Dermis microvascular lymphatic vessel endothelial cell (primary cell): ENCODE results near the gene IZUMO1. TPM values are rescaled to one million over a fixed set of nuclear protein-coding genes. Genes with fewer than 3 reads are reported as not detected.
"Not testable (repeated sequence)": the region's sequence is repeated elsewhere in the genome, so short reads cannot be mapped to it uniquely, and the experiment has no call there.

Experiments
- DNase-seq, 2 donors: peaks; one replicate each; pipeline versions ENCODE4 v3.0.0 to v3.0.0-alpha.2; 2010; ENCODE audit warnings: low read depth in 2 of 2
- total RNA-seq: library from RNA; depleted of rRNA; stranded (reverse); fragments of >200 nt; gene quantifications from 2 replicates; pipeline ENCODE4 v1.2.1, GENCODE V29; 2014

Gene IZUMO1
- total RNA-seq, 1 donor from 2014 or later, result 0.26 TPM

GRCh38 chr19:48738557-48739403 lies 7.9 kb downstream of the IZUMO1 start:
- peak; percentile 81 to 96 for DNase-seq

GRCh38 chr19:48737360-48737998 lies 9.2 kb downstream of the IZUMO1 start:
- DNase-seq, result peak in 1 of 2 donors; percentile 23

DNA sequence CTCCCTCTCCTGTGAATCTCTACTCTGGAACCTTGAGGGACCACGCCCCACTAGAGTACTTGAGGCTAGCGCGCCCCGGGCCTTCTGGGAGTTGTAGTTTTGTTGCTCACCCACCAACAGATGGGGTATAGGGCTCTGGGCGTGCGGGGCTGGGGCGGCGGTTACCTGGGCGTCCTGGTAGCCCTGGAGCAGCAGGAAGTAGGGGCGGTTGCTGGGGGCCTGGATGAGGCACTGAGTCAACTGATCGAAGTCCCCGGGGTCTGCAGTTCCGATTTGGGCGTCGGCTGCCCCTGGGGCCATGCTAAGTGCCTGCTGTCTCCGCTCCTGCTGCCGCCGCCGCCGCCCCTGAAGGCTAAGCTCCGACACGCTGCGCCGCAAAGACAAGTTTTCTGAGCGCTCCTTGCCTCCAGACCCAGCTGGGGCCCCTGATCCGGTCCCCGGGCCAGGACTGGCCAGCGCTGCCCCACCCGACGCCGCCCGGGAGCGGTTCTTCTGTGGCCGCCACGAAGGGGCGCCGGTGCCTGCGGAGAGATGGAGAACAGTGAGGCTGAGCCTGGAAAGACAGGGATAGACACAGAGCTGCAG lies 11.6 kb downstream of the IZUMO1 start:
- no peak for DNase-seq

- no peak for DNase-seq
These were observed 12.1 kb downstream of the IZUMO1 start for GRCh38 chr19:48734625-48735024.

DNA sequence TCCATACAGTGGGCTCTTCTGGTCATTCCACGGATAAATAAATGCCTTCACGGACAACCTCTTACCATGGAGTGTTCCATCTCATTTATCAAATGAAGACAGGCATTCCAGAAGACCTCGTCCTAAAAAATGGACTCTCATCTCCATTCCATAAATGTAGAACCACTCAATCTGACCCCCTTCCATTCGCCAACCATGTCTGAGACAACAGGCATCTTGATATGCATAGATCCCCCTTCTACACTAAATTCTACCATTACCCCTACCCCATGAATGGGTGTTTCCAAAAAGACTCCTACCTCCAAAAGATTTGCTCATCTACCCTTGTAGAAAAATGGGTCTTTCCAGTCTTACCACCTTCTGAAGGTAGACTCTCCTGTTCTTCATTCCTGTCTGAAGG lies 15.3 kb downstream of the IZUMO1 start:
- DNase-seq, result no peak

- no peak for DNase-seq
These were observed 17.6 kb downstream of the IZUMO1 start for GRCh38 chr19:48728911-48729664.

DNA sequence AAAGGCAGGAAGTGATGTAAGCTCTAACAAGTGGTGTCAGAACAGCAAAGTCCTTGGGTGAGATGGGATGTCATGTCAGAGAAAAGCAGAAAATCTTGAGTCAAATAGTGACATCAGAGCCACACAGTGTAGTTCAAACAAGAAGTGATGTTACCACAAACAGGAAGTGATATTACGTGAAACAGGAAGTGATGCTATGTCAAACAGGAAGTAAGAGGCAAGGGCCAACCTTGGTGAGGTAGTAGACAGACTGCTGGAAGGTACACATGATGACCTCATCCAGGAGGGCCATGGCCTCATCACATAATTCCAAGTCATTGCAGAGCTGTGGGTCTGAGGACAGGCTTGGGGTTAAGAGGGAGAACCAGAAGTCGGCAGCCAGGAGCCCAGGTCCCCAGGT lies 20.2 kb downstream of the IZUMO1 start:
- peak; percentile 49 to 56 for DNase-seq

- DNase-seq, result peak; percentile 74 to 97
These were observed 21.6 kb downstream of the IZUMO1 start for GRCh38 chr19:48724796-48725753.

DNA sequence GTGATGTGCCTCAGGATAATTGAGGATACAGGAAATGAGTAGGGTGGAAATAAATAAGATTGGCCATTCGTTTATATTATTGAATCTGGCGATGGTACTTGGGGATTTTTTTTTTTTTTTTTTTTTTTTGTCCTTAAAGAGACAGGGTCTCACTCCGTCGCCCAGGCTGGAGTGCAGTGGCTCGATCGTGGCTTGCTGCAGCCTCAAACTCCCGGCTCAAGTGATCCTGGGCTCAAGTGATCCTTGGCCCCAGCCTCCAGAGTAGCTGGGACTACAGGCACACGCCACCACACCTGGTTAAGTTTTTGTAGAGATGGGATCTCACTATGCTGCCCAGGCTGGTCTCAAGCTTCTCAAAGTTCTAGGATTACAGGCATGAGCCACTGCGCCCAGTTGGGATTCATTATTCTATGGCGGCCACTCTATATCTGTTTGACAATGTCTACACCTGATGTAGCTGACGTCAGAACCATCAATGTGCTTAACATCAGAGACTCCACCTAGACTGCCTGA lies 24.5 kb downstream of the IZUMO1 start:
- no peak for DNase-seq

GRCh38 chr19:48720613-48721296 lies 26.0 kb downstream of the IZUMO1 start:
- DNase-seq, result no peak

GRCh38 chr19:48720251-48720612 lies 26.5 kb downstream of the IZUMO1 start:
- DNase-seq, result no peak

GRCh38 chr19:48719263-48720171 lies 27.2 kb downstream of the IZUMO1 start, which contains the start of gene MAMSTR:
MAMSTR (minus strand) TSS chr19:48719725; CDS start chr19:48719031, 694 bp downstream.
- DNase-seq, result no peak

- no peak for DNase-seq
These were observed 27.9 kb downstream of the IZUMO1 start for GRCh38 chr19:48718711-48719231.

- DNase-seq, result not testable (repeated sequence)
These were observed 28.6 kb downstream of the IZUMO1 start for GRCh38 chr19:48718106-48718505.

- peak in 1 of 2 donors; percentile 34 for DNase-seq
These were observed 30.0 kb downstream of the IZUMO1 start for GRCh38 chr19:48716562-48717291.

- DNase-seq, result no peak
These were observed 31.0 kb downstream of the IZUMO1 start for GRCh38 chr19:48715681-48716171.
